Measurements from ENCODE around the gene RASA4B. TPM values are rescaled to one million over a fixed set of nuclear protein-coding genes. Genes with fewer than 3 reads are reported as not detected.
"Not testable (repeated sequence)": the region's sequence is repeated elsewhere in the genome, so short reads cannot be mapped to it uniquely, and the experiment has no call there.

The RASA4B gene
- total RNA-seq, 2 experiments from 2014 or later: 16.2 to 18.0 TPM

DNA sequence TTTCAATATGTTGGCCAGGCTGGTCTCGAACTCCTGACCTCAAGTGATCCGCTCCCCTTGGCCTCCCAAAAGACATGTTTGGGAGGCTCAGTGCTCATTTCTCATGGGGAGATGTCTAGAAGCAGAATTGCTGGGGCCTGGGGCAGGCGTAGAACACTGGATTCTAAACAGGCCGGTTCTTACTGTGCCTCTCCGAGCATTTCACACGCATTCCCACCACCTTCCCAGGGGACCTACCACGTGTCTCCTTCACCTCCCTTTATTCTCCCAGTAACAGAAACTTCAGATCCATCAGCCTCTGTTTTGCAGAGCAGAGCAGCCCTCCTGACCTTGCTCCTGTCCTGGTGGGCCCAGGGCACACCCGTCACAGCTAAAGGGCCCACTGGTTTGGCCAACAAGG, 9.6 kb upstream of the RASA4B start:
- POLR2A ChIA-PET; DNase-seq; H3K27me3 Mint-ChIP-seq; H3K4me1 Mint-ChIP-seq; H3K27ac Mint-ChIP-seq; H3K9me3 Mint-ChIP-seq; H3K36me3 Mint-ChIP-seq; ATAC-seq (ENCODE audit: low read depth); H3K4me3 Mint-ChIP-seq: not testable (repeated sequence)

DNA sequence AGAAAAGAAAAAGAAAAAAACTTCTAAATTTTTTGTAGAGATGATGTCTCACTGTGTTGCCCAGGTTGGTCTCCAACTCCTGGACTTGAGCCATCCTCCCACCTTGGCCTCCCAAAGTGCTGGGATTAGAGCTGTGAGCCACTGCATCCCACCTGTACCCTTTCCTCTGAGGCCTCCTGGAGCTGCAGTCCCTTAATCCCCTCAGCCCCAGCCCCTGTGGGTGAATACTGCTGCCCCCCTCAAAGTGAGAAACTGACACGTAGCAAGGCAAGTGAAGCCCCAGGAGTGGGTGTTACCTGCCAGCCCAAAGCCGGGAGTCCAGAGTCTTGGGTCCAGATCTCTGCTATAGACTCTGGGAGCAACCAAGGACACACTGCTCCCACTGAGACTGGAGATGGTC, 7.2 kb upstream of the RASA4B start:
- POLR2A ChIA-PET: not testable (repeated sequence)

DNA sequence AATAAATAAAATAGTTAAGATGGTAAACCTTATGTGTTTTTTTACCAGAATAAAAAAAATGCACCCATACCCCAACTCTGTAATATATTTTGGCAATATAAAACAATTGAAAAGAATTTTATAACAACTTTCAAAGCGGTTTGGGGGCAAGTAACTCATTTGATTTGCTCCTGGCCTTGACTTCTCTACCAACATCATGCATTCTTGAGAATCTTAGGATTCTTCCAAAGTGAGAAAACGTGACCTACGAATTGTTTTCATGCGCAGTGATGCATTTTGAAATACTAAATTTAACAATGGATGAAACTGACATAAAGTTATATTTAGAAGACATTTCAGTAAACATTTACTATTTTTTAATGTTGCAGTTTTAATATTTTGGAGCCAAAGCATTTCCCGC, 3.2 kb upstream of the RASA4B start:
- H3K27ac Mint-ChIP-seq; H3K4me1 Mint-ChIP-seq; H3K36me3 Mint-ChIP-seq; H3K4me3 Mint-ChIP-seq; DNase-seq; ATAC-seq (ENCODE audit: low read depth); H3K9me3 Mint-ChIP-seq; H3K27me3 Mint-ChIP-seq; POLR2A ChIA-PET: not testable (repeated sequence)

More for the DNA sequence above, 7.2 kb upstream of the RASA4B start:
- not testable (repeated sequence) for H3K27ac Mint-ChIP-seq; H3K9me3 Mint-ChIP-seq; DNase-seq; H3K4me1 Mint-ChIP-seq; H3K36me3 Mint-ChIP-seq; H3K27me3 Mint-ChIP-seq; ATAC-seq (ENCODE audit: low read depth); H3K4me3 Mint-ChIP-seq

DNA sequence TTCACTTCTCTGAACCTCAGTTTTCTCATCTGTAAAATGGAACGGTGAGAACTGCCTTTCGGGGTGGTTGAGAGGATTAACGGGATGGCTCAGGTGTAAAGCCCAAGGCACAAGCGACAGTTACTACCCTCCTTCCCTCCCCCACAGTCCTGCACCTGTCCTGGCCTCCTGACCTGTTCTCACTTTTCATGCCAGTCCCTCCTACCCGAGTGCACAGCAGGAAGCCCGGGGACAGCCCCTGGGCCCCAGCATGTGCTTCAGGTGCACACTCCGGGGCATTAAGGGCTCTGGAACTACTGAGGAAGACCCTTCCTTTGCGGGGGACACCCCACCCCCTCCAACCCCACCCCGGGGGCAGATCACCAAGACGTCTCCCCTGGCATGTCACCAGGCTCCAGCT, 626 bp downstream of the RASA4B start:
- DNase-seq; POLR2A ChIA-PET; H3K27me3 Mint-ChIP-seq; H3K36me3 Mint-ChIP-seq; ATAC-seq (ENCODE audit: low read depth); H3K4me3 Mint-ChIP-seq; H3K4me1 Mint-ChIP-seq; H3K27ac Mint-ChIP-seq; H3K9me3 Mint-ChIP-seq: not testable (repeated sequence)

DNA sequence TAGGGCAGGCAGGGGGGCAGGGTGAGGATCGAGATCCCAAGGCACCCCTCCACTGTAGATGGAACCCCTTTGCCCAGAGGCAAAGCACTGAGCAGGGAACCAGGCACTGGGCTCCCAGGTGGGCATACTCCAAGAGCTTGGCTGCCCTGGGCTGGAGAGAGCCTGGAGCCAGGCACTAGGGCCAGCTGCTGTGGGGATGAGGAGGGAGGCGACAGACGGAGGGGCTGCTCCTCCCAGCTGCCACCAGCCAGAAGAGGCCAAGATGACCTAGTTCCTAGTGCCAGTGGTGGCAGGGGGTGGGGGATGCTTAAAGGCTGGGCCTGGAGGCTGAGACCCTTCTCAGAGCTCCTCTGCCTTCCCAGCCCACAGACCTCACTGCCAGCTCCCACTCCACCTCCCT, 1.7 kb downstream of the RASA4B start:
- H3K27ac Mint-ChIP-seq; ATAC-seq (ENCODE audit: low read depth); H3K36me3 Mint-ChIP-seq; DNase-seq; H3K4me1 Mint-ChIP-seq; POLR2A ChIA-PET; H3K27me3 Mint-ChIP-seq; H3K4me3 Mint-ChIP-seq; H3K9me3 Mint-ChIP-seq: not testable (repeated sequence)

DNA sequence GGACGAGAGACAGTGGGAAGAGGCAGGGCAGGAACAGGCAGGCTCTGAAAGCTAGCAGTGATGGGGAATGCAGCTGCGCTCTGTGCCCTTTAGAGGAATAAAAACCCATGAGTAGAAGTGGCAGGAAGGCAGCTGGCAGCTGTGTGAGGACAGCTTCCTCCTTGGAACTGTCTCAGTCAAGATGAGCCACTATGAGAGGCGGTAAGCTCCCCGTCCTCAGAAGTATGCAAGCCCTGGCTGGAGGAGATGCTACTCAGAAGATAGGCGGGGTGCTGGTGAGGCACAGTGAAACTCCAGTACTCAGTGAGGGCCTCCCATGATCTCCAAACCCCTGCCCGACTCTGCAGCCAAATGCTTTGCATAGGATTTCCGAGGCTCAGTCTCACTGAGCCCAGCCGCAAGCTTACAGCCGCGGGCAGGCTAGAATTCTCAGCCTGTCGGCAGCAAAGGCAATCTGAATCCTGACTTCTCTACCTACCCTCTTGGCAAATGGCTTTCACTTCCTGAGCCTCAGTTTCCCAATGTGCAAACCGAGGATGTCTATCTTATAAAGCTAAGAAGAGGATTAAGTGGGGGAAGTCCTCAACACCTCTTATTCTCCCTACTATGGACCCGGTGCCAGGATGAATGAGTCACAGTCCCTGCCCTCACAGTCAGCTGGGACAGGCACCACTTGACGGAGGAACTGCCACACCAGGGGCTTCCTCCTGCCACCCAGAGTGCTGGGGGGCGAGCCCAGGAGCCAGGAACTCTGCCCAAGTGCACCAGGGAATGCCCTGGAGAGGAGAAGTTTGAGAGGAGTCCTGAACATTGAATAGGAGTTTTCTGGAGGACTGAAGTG, 2.5 kb downstream of the RASA4B start:
- H3K27ac Mint-ChIP-seq; H3K36me3 Mint-ChIP-seq; H3K4me1 Mint-ChIP-seq; H3K4me3 Mint-ChIP-seq; DNase-seq; ATAC-seq (ENCODE audit: low read depth); POLR2A ChIA-PET; H3K27me3 Mint-ChIP-seq; H3K9me3 Mint-ChIP-seq: not testable (repeated sequence)

DNA sequence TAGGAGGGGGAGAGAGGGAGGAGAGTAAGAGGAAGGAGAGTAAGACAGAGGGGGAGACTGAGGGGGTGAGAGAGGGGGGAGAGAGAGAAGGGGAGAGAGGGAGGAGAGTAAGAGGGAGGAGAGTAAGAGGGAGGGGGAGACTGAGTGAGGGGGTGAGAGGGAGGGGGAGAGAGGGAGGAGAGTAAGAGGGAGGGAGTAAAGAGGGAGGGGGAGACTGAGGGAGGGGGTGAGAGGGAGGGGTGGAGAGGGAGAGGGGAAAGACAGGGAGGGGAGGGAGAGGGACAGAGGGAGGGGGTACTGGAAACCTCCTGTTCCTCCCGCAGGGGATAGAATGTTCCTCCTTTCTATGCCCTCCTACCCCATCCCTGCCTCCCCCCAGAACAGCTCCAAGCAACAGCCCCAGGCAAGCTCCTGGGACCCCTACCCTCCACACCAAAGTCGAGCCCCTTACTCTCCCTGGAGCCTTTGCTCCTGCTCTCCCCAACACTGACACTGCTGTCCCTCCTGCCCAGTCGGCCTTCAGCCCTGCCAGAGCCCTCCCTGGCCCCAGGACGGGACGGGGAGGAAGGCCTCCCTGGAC, 4.8 kb downstream of the RASA4B start:
- ATAC-seq (ENCODE audit: low read depth); H3K9me3 Mint-ChIP-seq; H3K27ac Mint-ChIP-seq; DNase-seq; H3K27me3 Mint-ChIP-seq; H3K4me3 Mint-ChIP-seq; POLR2A ChIA-PET; H3K4me1 Mint-ChIP-seq; H3K36me3 Mint-ChIP-seq: not testable (repeated sequence)

DNA sequence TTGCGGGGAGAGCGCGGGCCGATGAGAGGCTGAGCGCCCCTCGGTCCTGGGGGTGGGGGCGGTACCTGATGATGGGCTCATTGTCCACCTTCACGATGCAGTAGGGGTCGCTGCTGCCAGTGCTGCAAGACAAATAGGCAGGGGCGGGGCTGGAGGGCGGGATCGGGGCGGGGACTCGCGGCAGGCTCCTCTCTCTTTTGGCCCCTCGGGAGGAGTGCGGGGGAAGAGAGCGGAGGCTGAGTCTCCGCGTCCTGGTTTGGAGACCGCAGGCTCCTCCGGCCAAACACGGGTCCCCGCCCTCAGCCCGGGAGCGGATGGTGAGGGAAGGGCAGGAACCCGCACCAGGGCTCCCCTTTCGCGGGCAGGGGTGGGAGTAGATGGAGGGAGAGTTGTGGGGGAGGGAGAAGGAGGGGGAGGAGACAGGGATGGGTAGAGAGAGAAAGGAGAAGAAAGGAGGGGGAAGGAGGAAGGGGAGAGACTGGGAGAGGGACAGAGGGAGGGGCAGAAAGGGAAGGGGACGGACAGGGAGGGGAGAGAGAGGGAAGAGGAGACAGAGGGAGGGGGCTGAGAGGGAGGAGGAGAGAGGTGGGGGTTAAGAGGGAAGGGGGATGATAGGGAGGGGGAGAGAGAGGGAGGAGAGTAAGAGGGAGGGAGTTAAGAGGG, 5.6 kb downstream of the RASA4B start:
- POLR2A ChIA-PET, H3K4me3 Mint-ChIP-seq, H3K36me3 Mint-ChIP-seq, DNase-seq, H3K9me3 Mint-ChIP-seq, H3K27me3 Mint-ChIP-seq, H3K27ac Mint-ChIP-seq, H3K4me1 Mint-ChIP-seq: not testable (repeated sequence)
- peak; percentile 73 for ATAC-seq (ENCODE audit: low read depth)

DNA sequence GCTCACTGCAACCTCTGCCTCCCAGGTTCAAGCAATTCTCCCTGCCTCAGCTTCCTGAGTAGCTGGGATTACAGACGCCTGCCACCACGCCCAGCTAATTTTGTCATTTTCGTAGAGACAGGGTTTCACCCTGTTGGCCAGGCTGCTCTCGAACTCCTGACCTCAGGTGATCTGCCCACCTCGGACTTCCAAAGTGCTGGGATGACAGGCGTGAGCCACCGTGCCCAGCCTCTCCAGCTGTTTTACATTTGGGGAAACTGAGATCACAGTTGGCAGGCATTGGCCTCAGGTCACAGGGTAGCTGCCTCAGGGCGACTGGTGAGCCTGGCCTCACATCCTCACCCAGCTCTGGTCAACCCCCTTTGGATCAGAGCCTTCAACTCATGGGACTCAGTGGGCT, 7.0 kb downstream of the RASA4B start:
- POLR2A ChIA-PET; H3K9me3 Mint-ChIP-seq; DNase-seq; H3K36me3 Mint-ChIP-seq; H3K4me3 Mint-ChIP-seq; H3K4me1 Mint-ChIP-seq; H3K27ac Mint-ChIP-seq; H3K27me3 Mint-ChIP-seq; ATAC-seq (ENCODE audit: low read depth): not testable (repeated sequence)

DNA sequence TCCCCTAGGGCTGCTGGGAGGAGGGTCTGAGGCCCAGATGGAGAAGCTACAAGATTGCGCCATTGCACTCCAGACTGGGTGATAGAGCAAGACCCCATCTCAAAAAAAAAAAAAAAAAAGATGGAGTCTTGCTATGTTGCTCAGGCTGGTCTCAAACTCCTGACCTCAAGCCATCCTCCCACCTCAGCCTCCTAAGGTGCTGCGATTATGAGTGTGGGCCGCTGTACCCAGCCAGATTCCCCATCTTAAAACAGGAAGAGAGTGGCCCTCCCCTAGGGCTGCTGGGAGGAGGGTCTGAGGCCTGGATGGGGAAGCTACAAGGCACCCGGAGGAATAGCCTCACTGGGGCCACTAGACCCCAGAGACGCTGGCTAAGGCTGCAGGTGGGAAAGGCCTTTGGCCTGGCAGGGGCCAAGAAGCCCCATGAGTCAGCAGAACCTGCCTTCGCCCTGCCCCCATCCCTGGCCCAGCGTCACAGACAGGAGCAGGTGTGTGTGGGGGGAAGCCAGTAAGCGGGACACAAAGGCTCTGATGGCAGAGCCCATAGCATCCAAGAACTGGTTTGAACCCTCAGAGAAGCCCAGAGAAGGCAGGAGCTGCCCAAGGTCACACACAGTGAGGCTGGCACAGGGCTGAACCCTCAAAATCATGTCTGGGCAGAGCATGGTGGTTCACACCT, 10.0 kb downstream of the RASA4B start:
- H3K4me1 Mint-ChIP-seq; DNase-seq; H3K4me3 Mint-ChIP-seq; H3K9me3 Mint-ChIP-seq; POLR2A ChIA-PET; H3K27me3 Mint-ChIP-seq; H3K36me3 Mint-ChIP-seq; H3K27ac Mint-ChIP-seq; ATAC-seq (ENCODE audit: low read depth): not testable (repeated sequence)

DNA sequence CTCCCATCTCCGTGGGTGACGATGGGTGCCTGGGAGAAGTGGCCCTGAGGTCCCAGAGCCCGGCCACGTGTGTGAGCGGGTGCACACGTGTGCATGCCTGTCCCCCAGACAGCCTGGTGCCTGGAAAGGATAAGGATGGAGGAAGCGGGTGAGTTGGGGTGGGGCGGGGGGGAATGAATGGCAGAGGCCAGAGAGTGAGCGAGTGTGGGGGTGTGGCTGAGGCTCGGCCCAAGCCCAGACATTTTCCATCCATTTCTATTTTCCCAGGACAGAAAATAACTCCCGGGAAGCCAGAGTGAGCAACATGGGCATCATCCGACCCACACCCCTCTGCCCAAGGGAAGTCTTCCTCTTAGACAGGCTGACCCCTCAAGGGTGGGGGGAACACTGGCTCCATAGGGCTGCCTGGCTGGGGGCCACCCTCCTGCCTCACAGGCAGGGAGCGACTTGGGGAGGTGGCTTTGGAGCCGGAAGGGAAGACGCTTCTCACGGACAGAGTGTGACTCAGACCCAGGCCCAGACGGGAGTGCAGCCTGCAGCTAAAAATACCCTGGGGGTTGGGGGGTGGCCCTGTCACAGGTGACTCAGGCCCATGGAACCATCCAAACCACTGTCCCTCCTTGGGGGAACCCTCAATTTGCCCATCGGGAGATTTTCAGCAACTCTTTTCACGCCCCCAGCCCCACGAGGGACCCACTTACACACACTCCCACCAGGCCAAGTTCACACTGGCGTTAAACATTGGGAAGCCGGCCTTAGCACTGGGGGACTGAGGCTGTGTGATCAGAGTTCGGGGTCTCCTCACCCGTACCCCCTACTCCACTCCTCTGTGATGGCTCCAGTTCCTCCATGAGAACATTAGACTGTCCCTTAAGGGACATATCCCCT, 12.0 kb downstream of the RASA4B start:
- not testable (repeated sequence) for ATAC-seq (ENCODE audit: low read depth)

DNA sequence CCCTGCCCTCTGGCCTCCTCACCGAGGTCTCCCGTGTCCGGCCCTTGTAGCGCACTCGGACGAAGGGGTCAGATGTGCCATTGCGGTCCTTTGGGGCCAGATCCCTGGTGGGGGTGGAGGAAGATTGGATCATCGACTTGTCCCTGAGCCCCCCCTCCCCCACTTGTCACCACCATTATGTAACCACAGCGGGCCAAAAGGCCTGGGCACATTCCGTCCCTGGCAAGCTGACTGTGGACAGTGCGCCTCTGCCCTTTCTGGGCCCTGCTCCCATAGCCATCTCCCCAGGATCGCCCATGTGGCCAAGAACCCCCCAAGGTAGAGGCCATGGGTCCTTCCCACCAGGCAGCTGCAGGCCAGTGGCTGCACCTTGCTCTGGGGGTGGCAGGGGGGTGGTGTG, 14.4 kb downstream of the RASA4B start:
- H3K36me3 Mint-ChIP-seq; H3K9me3 Mint-ChIP-seq; POLR2A ChIA-PET; H3K27me3 Mint-ChIP-seq; H3K4me1 Mint-ChIP-seq; ATAC-seq (ENCODE audit: low read depth); H3K27ac Mint-ChIP-seq; DNase-seq; H3K4me3 Mint-ChIP-seq: not testable (repeated sequence)

More for the DNA sequence above, 12.0 kb downstream of the RASA4B start:
- H3K4me1 Mint-ChIP-seq, H3K36me3 Mint-ChIP-seq, H3K27ac Mint-ChIP-seq, POLR2A ChIA-PET, H3K27me3 Mint-ChIP-seq, H3K4me3 Mint-ChIP-seq, DNase-seq, H3K9me3 Mint-ChIP-seq: not testable (repeated sequence)

DNA sequence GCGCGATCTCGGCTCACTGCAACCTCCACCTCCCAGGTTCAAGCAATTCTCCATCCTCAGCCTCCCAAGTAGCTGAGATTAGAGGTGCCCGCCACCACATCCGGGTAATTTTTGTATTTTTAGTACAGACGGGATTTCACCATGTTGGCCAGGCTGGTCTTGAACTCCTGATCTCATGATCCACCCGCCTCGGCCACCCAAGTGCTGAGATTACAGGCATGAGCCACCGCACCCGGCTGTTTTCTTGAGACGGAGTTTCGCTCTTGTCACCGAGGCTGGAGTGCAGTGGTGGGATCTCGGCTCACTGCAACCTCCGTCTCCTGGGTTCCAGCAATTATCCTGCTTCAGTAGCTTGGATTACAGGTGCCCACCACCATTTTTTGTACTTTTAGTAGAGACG, 19.3 kb downstream of the RASA4B start:
- DNase-seq, POLR2A ChIA-PET, H3K9me3 Mint-ChIP-seq: not testable (repeated sequence)

More for the DNA sequence above, 19.3 kb downstream of the RASA4B start:
- H3K4me3 Mint-ChIP-seq; H3K27ac Mint-ChIP-seq; H3K27me3 Mint-ChIP-seq; H3K4me1 Mint-ChIP-seq; ATAC-seq (ENCODE audit: low read depth); H3K36me3 Mint-ChIP-seq: not testable (repeated sequence)

Measured in activated naive CD8-positive, alpha-beta T cell treated with anti-CD3 and anti-CD28 coated beads, Interleukin-2, amount 10 ng/mL, durations not matched to agents 7 days and 5 days (primary cell).